BLaER1 treated with 17β-estradiol and CSF1 and Interleukin-3, amounts not matched to agents 10 nM and 100 nM (cell line): Measurements from ENCODE around the gene EFNB1.
A peak's percentile ranks its signal among the peaks of the same experiment; 100 is the strongest.

ENCODE experiments used
- H3K27ac ChIP-seq, 11 experiments: shearing (Covaris generic); formaldehyde crosslinking; 2 replicates each; pipeline ENCODE4 v1.8.1; 2022
- H3K27me3 ChIP-seq, 11 experiments: shearing (Covaris generic); formaldehyde crosslinking; 2 replicates each; pipeline ENCODE4 v1.8.1; 2022
- H3K36me3 ChIP-seq, 11 experiments: shearing (Covaris generic); formaldehyde crosslinking; 2 replicates each; pipeline ENCODE4 v1.8.1; 2022
- H3K4me1 ChIP-seq, 10 experiments: shearing (Covaris generic); formaldehyde crosslinking; 2 replicates each; pipeline ENCODE4 v1.8.1; 2022
- H3K4me2 ChIP-seq, 11 experiments: shearing (Covaris generic); formaldehyde crosslinking; 2 replicates each; pipeline ENCODE4 v1.8.1; 2022
- H3K4me3 ChIP-seq, 10 experiments: shearing (Covaris generic); formaldehyde crosslinking; 2 replicates each; pipeline ENCODE4 v1.8.1; 2022
- H3K9ac ChIP-seq, 11 experiments: shearing (Covaris generic); formaldehyde crosslinking; 2 replicates each; pipeline ENCODE4 v1.8.1; 2022
- H3K9me3 ChIP-seq, 11 experiments: shearing (Covaris generic); formaldehyde crosslinking; replicated peaks in 1 of 11; 2 replicates each; pipeline ENCODE4 v1.8.1; 2022
- H4K20me1 ChIP-seq, 11 experiments: shearing (Covaris generic); formaldehyde crosslinking; 2 replicates each; pipeline ENCODE4 v1.8.1; 2022
- Cebpa-rat ChIP-seq, 11 experiments: shearing (Covaris generic); IDR thresholded peaks; 2 replicates each; pipeline ENCODE4 v1.8.1; 2022

EFNB1 gene

GRCh38 chrX:68801737-68802290 lies 27.0 kb upstream of the EFNB1 start:
- Histone ChIP-seq H3K9me3 (peaks cover 33 to 46% (median 39%) of the 10 kb centered on the region in 11 experiments), H3K4me2 (no peak overlapping the region), H3K9ac (no peak overlapping the region), H3K4me1 (no peaks in the 10 kb centered on the region), H4K20me1 (no peaks in the 10 kb centered on the region), H3K4me3 (no peak overlapping the region), H3K27ac (no peak overlapping the region), H3K36me3 (no peaks in the 10 kb centered on the region), H3K27me3 (peaks cover 20 to 65% (median 41%) of the 10 kb centered on the region in 11 experiments)
- no peak for TF ChIP-seq Cebpa-rat (IDR thresholded peaks at IDR 0.05)

- Histone ChIP-seq H3K9me3 (peaks cover 0 to 2% (median 0%) of the 10 kb centered on the region in 11 experiments; a peak in 1 of 22 replicates), H3K27ac (no peak overlapping the region), H3K9ac (no peak overlapping the region), H3K27me3 (peaks cover 39 to 90% (median 67%) of the 10 kb centered on the region in 11 experiments), H3K4me1 (no peaks in the 10 kb centered on the region), H3K4me2 (no peak overlapping the region), H4K20me1 (no peaks in the 10 kb centered on the region), H3K4me3 (no peak overlapping the region), H3K36me3 (no peaks in the 10 kb centered on the region)
- no peak for TF ChIP-seq Cebpa-rat (IDR thresholded peaks at IDR 0.05)
These were observed 21.0 kb upstream of the EFNB1 start for GRCh38 chrX:68807818-68808217.

GRCh38 chrX:68808686-68809357 lies 20.0 kb upstream of the EFNB1 start:
- TF ChIP-seq Cebpa-rat (IDR thresholded peaks at IDR 0.05) = no peak
- Histone ChIP-seq H3K4me3 (no peak overlapping the region), H3K4me1 (no peaks in the 10 kb centered on the region), H3K27ac (no peak overlapping the region), H3K4me2 (no peak overlapping the region), H3K9me3 (peaks cover 0 to 5% (median 2%) of the 10 kb centered on the region in 11 experiments; a peak in 11 of 22 replicates), H3K36me3 (no peaks in the 10 kb centered on the region), H3K27me3 (peaks cover 31 to 82% (median 66%) of the 10 kb centered on the region in 11 experiments), H3K9ac (no peak overlapping the region), H4K20me1 (no peaks in the 10 kb centered on the region)

GRCh38 chrX:68820476-68821110 lies 8.2 kb upstream of the EFNB1 start:
- Histone ChIP-seq H3K4me2 (no peak overlapping the region), H3K27ac (no peak overlapping the region), H4K20me1 (peaks cover 0 to 16% (median 0%) of the 10 kb centered on the region in 11 experiments; a peak in 3 of 22 replicates), H3K27me3 (peaks cover 44 to 91% (median 75%) of the 10 kb centered on the region in 11 experiments; a peak in 21 of 22 replicates), H3K9me3 (peaks cover 0 to 4% (median 0%) of the 10 kb centered on the region in 11 experiments; a peak in 1 of 22 replicates), H3K9ac (no peak overlapping the region), H3K36me3 (no peaks in the 10 kb centered on the region), H3K4me1 (peaks cover 0 to 8% (median 0%) of the 10 kb centered on the region in 10 experiments; a peak in 2 of 20 replicates), H3K4me3 (no peak overlapping the region)
- TF ChIP-seq Cebpa-rat (IDR thresholded peaks at IDR 0.05) = no peak

- no peak overlapping the region for H3K4me2 ChIP-seq
- peaks cover 0 to 4% (median 0%) of the 10 kb centered on the region in 11 experiments; a peak in 1 of 22 replicates for H3K9me3 ChIP-seq
- H3K36me3 ChIP-seq = no peaks in the 10 kb centered on the region
- no peak overlapping the region for H3K27ac ChIP-seq
- no peak overlapping the region for H3K9ac ChIP-seq
- H3K4me3 ChIP-seq = no peak overlapping the region
- peaks cover 0 to 8% (median 0%) of the 10 kb centered on the region in 10 experiments; a peak in 2 of 20 replicates for H3K4me1 ChIP-seq
- peaks cover 47 to 90% (median 75%) of the 10 kb centered on the region in 11 experiments; a peak in 21 of 22 replicates for H3K27me3 ChIP-seq
- peaks cover 0 to 16% (median 0%) of the 10 kb centered on the region in 11 experiments; a peak in 3 of 22 replicates for H4K20me1 ChIP-seq
- no peak for TF ChIP-seq Cebpa-rat (IDR thresholded peaks at IDR 0.05)
These were observed 7.2 kb upstream of the EFNB1 start for GRCh38 chrX:68821616-68822015.

- Histone ChIP-seq H3K36me3 (no peaks in the 10 kb centered on the region), H3K4me2 (peak overlapping the region in 3 of 11 experiments; percentile 6 to 58 (median 33); a peak in 3 of 22 replicates), H3K27me3 (peaks cover 51 to 89% (median 78%) of the 10 kb centered on the region in 11 experiments), H3K9ac (0 out of 22 replicates have a peak overlapping the region, but pooled peaks of 1 of the 11 experiments have one; percentile 18), H3K4me1 (peaks cover 0 to 8% (median 0%) of the 10 kb centered on the region in 10 experiments; a peak in 2 of 20 replicates), H3K27ac (no peak overlapping the region), H4K20me1 (peaks cover 0 to 16% (median 0%) of the 10 kb centered on the region in 11 experiments; a peak in 3 of 22 replicates), H3K4me3 (no peak overlapping the region), H3K9me3 (no peaks in the 10 kb centered on the region)
- no peak for TF ChIP-seq Cebpa-rat (IDR thresholded peaks at IDR 0.05)
These were observed 6.0 kb upstream of the EFNB1 start for GRCh38 chrX:68822641-68823410.

- Histone ChIP-seq H3K4me2 (no peak overlapping the region), H3K4me1 (peaks cover 0 to 8% (median 0%) of the 10 kb centered on the region in 10 experiments; a peak in 2 of 20 replicates), H4K20me1 (peaks cover 0 to 16% (median 0%) of the 10 kb centered on the region in 11 experiments; a peak in 3 of 22 replicates), H3K36me3 (no peaks in the 10 kb centered on the region), H3K27ac (no peak overlapping the region), H3K27me3 (peaks cover 48 to 82% (median 74%) of the 10 kb centered on the region in 11 experiments), H3K9ac (0 out of 22 replicates have a peak overlapping the region, but pooled peaks of 1 of the 11 experiments have one; percentile 18), H3K9me3 (no peaks in the 10 kb centered on the region), H3K4me3 (no peak overlapping the region)
- no peak for TF ChIP-seq Cebpa-rat (IDR thresholded peaks at IDR 0.05)
These were observed 5.2 kb upstream of the EFNB1 start for GRCh38 chrX:68823413-68824151.

- Histone ChIP-seq H3K4me1 (peaks cover 0 to 8% (median 0%) of the 10 kb centered on the region in 10 experiments; a peak in 2 of 20 replicates), H3K9ac (no peak overlapping the region), H3K36me3 (no peaks in the 10 kb centered on the region), H4K20me1 (peaks cover 0 to 17% (median 2%) of the 10 kb centered on the region in 11 experiments; a peak in 13 of 22 replicates), H3K4me3 (no peak overlapping the region), H3K27me3 (peaks cover 48 to 77% (median 69%) of the 10 kb centered on the region in 11 experiments), H3K27ac (no peak overlapping the region), H3K9me3 (no peaks in the 10 kb centered on the region), H3K4me2 (no peak overlapping the region)
- TF ChIP-seq Cebpa-rat (IDR thresholded peaks at IDR 0.05) = no peak
These were observed 4.7 kb upstream of the EFNB1 start for GRCh38 chrX:68824152-68824433.
